ENCODE measurements around the gene KLF5. TPM values are rescaled to one million over a fixed set of nuclear protein-coding genes. Genes with fewer than 3 reads are reported as not detected.

KLF5 gene
- total and polyA plus RNA-seq, 2 of the 4 experiments (the other 2 are of a cell fraction) = 5.4 to 8.8 TPM

GRCh38 chr13:73061876-73062275 lies 3.1 kb downstream of the KLF5 start:
- dilution Hi-C loops (cut with HindIII; ENCODE audit: low sequenced_read_pairs, unreplicated experiment) = no loop called here
- BruUV-seq (replicated peaks) = no TSS peak
- no peak overlapping the region for H2AK5ac ChIP-seq (ENCODE audit: low read depth, low read length)
- H3K9me3 ChIP-seq (ENCODE audit: control insufficient read depth, insufficient read depth, low read length) = no peaks in the 10 kb centered on the region
- H2AK9ac ChIP-seq (replicated peaks; ENCODE audit: low read depth, low read length, poor library complexity) = no peak overlapping the region
- DNase-seq (no peak), ATAC-seq (ENCODE audit: low read depth) (no peak)
- ChIA-PET CTCF (no interaction called here), POLR2A (ENCODE audit: unreplicated experiment) (no interaction called here)
- H2BK120ac ChIP-seq (ENCODE audit: low read depth, low read length) = no peak overlapping the region
- no peaks in the 10 kb centered on the region for H4K20me1 ChIP-seq (ENCODE audit: insufficient read depth, low read length)
- H3K4me1 ChIP-seq (ENCODE audit: control insufficient read depth, insufficient read depth, low read length) = peaks cover 5% of the 10 kb centered on the region
- H3K36me3 ChIP-seq (ENCODE audit: control insufficient read depth, insufficient read depth, low read length) = peaks cover 5% of the 10 kb centered on the region
- no peaks in the 10 kb centered on the region for H3K27me3 ChIP-seq (ENCODE audit: control insufficient read depth, insufficient read depth, low read length)
- no peak overlapping the region for H3K27ac ChIP-seq (ENCODE audit: insufficient read depth, low read length)
- H3K4ac ChIP-seq (ENCODE audit: low read depth, low read length) = peak overlapping the region; percentile 29
- H2BK5ac ChIP-seq (ENCODE audit: low read depth, low read length, poor library complexity, severe bottlenecking) = no peak overlapping the region
- H3K4me3 ChIP-seq (ENCODE audit: insufficient read depth, low read depth, low read length) = no peak overlapping the region
- no peak overlapping the region for H2AFZ ChIP-seq (replicated peaks; ENCODE audit: low read length, poor library complexity)
- no peak overlapping the region for H4K8ac ChIP-seq (ENCODE audit: low read depth in 2 of 2, low read length in 2 of 2)
- in situ Hi-C loops (cut with MboI; ENCODE audit: low sequenced_read_pairs) = no loop called here
- H3K18ac ChIP-seq (ENCODE audit: low read depth, low read length) = no peak overlapping the region
- no peak overlapping the region; the same call in 2 of the 3 replicates for H2BK15ac ChIP-seq (ENCODE audit: low read depth, low read length)
- intact Hi-C loops (cut with micrococcal nuclease) = loop anchor here (5.0 kb wide), 1 partner anchor 75 kb away; no protein-coding TSS in a partner anchor
- peak overlapping the region; percentile 4; the same call in 1 of the 2 replicates for H4K91ac ChIP-seq (ENCODE audit: insufficient read depth, low read depth, low read length)
- H3K23ac ChIP-seq (ENCODE audit: low read depth, low read length) = no peak overlapping the region
- no peak overlapping the region for H3K4me2 ChIP-seq (ENCODE audit: low read depth, low read length)
- H3K56ac ChIP-seq (ENCODE audit: extremely low read depth, insufficient read depth, low read length) = no peak overlapping the region
- H3K14ac ChIP-seq (replicated peaks; ENCODE audit: low read depth, low read length) = no peak overlapping the region
- H3K79me1 ChIP-seq (ENCODE audit: low read depth in 1 of 2, low read length in 2 of 2) = peaks cover 18 to 30% of the 10 kb centered on the region in 2 experiments
- no peak overlapping the region for H3K9ac ChIP-seq (ENCODE audit: low read depth, low read length)
- H3K9me1 ChIP-seq (ENCODE audit: insufficient read depth, low read length) = no peaks in the 10 kb centered on the region
- peak overlapping the region; percentile 41; the same call in 1 of the 2 replicates for H2BK20ac ChIP-seq (ENCODE audit: low read depth, low read length)
- TF ChIP-seq USF2 (IDR thresholded peaks at IDR 0.05; ENCODE audit: low read depth, low read length) = no peak
- TF ChIP-seq ELK1 (IDR thresholded peaks at IDR 0.05; ENCODE audit: borderline replicate concordance, low read depth, low read length) = no peak
- no peak for TF ChIP-seq SMC3 (IDR thresholded peaks at IDR 0.05; ENCODE audit: low read depth, low read length)
- TF ChIP-seq RCOR1 (IDR thresholded peaks at IDR 0.05; ENCODE audit: insufficient replicate concordance, low read length) = no peak
- no peak for TF ChIP-seq POLR2A (IDR thresholded peaks at IDR 0.05; ENCODE audit: low read depth, low read length)
- no peak for TF ChIP-seq RFX5 (IDR thresholded peaks at IDR 0.05; ENCODE audit: low read depth, low read length)
- no peak for TF ChIP-seq BHLHE40 (IDR thresholded peaks at IDR 0.05; ENCODE audit: low read depth, low read length)
- no peak for TF ChIP-seq CTCF (conservative IDR thresholded peaks at IDR 0.05; ENCODE audit: low read depth, low read length)
- TF ChIP-seq NFE2L2 (IDR thresholded peaks at IDR 0.05; ENCODE audit: low read depth, low read length) = no peak
- TF ChIP-seq MAFK (IDR thresholded peaks at IDR 0.05; ENCODE audit: low read depth, low read length) = no peak
- TF ChIP-seq CHD1 (IDR thresholded peaks at IDR 0.05; ENCODE audit: low read depth, low read length) = no peak
- no peak for TF ChIP-seq MXI1 (IDR thresholded peaks at IDR 0.05; ENCODE audit: borderline replicate concordance, low read depth, low read length)
- TF ChIP-seq CEBPB (IDR thresholded peaks at IDR 0.05; ENCODE audit: low read depth, low read length) = no peak
- TF ChIP-seq FOS (IDR thresholded peaks at IDR 0.05; ENCODE audit: low read depth, low read length) = no peak
- no peak for TF ChIP-seq MAZ (IDR thresholded peaks at IDR 0.05; ENCODE audit: borderline replicate concordance, low read depth, low read length)
- no peak overlapping the region for H4K5ac ChIP-seq (ENCODE audit: low read depth, low read length)
- 76% methylated on average over 4 of the region's 9 CpGs; no CpG with 5 or more reads in 1 of the 2 experiments for WGBS, 2 experiments (ENCODE audit: extremely low coverage in 2 of 2, insufficient read length in 1 of 2)
